ENCODE measurements around the gene MAK. TPM values are rescaled to one million over a fixed set of nuclear protein-coding genes. Genes with fewer than 3 reads are reported as not detected.

The MAK gene
- total RNA-seq, 1 donor: under 0.01 TPM

DNA sequence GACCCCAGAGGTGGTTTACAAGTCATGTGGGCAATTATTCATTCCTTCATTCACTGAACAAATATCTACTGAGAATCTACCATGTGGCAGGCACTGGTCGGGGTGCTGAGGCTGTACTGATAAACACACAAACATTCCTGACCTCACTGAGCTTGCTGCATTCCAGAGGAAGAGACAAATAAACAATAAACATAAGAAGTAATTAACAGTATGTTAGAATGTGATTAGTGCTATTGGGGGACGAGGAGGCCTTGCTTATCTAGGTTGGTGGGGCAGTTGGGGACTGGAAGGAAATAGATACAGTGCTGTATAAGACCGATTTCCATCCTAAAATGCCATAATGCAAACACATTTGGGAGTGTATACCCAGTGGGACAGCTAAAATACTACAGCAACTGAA lies 44.1 kb downstream of the MAK start:
- no peak overlapping the region for H3K4me3 ChIP-seq (ENCODE audit: insufficient read depth, low read length)
- no peak for DNase-seq (ENCODE audit: insufficient read length, low spot score, missing footprints)
- no peaks in the 10 kb centered on the region for H3K4me1 ChIP-seq (ENCODE audit: insufficient read depth, low read length)
- H3K27me3 ChIP-seq (ENCODE audit: insufficient read depth, low read length): no peaks in the 10 kb centered on the region
- no peak overlapping the region for H2AFZ ChIP-seq (ENCODE audit: low read length)
- TF ChIP-seq, protein P1, sequence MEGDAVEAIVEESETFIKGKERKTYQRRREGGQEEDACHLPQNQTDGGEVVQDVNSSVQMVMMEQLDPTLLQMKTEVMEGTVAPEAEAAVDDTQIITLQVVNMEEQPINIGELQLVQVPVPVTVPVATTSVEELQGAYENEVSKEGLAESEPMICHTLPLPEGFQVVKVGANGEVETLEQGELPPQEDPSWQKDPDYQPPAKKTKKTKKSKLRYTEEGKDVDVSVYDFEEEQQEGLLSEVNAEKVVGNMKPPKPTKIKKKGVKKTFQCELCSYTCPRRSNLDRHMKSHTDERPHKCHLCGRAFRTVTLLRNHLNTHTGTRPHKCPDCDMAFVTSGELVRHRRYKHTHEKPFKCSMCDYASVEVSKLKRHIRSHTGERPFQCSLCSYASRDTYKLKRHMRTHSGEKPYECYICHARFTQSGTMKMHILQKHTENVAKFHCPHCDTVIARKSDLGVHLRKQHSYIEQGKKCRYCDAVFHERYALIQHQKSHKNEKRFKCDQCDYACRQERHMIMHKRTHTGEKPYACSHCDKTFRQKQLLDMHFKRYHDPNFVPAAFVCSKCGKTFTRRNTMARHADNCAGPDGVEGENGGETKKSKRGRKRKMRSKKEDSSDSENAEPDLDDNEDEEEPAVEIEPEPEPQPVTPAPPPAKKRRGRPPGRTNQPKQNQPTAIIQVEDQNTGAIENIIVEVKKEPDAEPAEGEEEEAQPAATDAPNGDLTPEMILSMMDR (IDR thresholded peaks at IDR 0.05; ENCODE audit: extremely low read depth, low read depth, low read length): no peak
- no peak overlapping the region for H3K27ac ChIP-seq (ENCODE audit: low read depth, low read length)
- H3K9me3 ChIP-seq (ENCODE audit: low read depth, low read length): no peaks in the 10 kb centered on the region
- no peak overlapping the region for H3K4me2 ChIP-seq (ENCODE audit: insufficient read depth, low read length)
- H3K36me3 ChIP-seq (ENCODE audit: insufficient read depth, low read length): no peaks in the 10 kb centered on the region
- no peaks in the 10 kb centered on the region for H4K20me1 ChIP-seq (ENCODE audit: insufficient read depth, low read length)
- no peaks in the 10 kb centered on the region for H3K79me2 ChIP-seq (ENCODE audit: insufficient read depth, low read length)

GRCh38 chr6:10793695-10794094 lies 44.6 kb downstream of the MAK start:
- TF ChIP-seq, protein P1 (IDR thresholded peaks at IDR 0.05; ENCODE audit: extremely low read depth, low read depth, low read length): no peak

DNA sequence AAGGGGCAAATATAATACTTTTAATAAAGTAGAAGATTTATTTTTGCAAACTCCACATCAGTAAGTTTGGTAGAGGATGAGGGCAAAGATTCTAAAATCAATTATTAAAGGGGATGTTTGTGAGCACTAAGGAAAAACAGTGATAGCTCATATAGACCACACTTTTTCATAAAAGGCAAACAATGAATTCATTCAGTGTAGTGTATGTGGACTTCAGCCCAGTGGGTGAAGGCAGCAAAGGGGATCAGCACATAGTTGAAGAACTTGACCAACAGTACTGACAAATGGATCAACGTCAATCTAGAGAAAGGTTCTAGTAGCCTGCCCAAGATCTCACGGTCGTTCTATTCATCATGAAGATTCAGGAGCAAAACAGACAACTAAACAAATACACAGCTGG lies 45.3 kb downstream of the MAK start:
- Histone ChIP-seq H2AFZ (ENCODE audit: low read length) (no peak overlapping the region), H3K4me2 (ENCODE audit: insufficient read depth, low read length) (no peak overlapping the region), H3K4me1 (ENCODE audit: insufficient read depth, low read length) (no peaks in the 10 kb centered on the region), H3K79me2 (ENCODE audit: insufficient read depth, low read length) (no peaks in the 10 kb centered on the region), H4K20me1 (ENCODE audit: insufficient read depth, low read length) (no peaks in the 10 kb centered on the region), H3K27ac (ENCODE audit: low read depth, low read length) (no peak overlapping the region), H3K4me3 (ENCODE audit: insufficient read depth, low read length) (no peak overlapping the region), H3K27me3 (ENCODE audit: insufficient read depth, low read length) (no peaks in the 10 kb centered on the region), H3K9me3 (ENCODE audit: low read depth, low read length) (no peaks in the 10 kb centered on the region), H3K36me3 (ENCODE audit: insufficient read depth, low read length) (no peaks in the 10 kb centered on the region)
- DNase-seq (ENCODE audit: insufficient read length, low spot score, missing footprints): no peak
- TF ChIP-seq, protein P1 (IDR thresholded peaks at IDR 0.05; ENCODE audit: extremely low read depth, low read depth, low read length): no peak

More at GRCh38 chr6:10793695-10794094, 44.6 kb downstream of the MAK start:
- Histone ChIP-seq H3K27ac (ENCODE audit: low read depth, low read length) (no peak overlapping the region), H3K4me3 (ENCODE audit: insufficient read depth, low read length) (no peak overlapping the region), H3K4me1 (ENCODE audit: insufficient read depth, low read length) (no peaks in the 10 kb centered on the region), H4K20me1 (ENCODE audit: insufficient read depth, low read length) (no peaks in the 10 kb centered on the region), H2AFZ (ENCODE audit: low read length) (no peak overlapping the region), H3K27me3 (ENCODE audit: insufficient read depth, low read length) (no peaks in the 10 kb centered on the region), H3K9me3 (ENCODE audit: low read depth, low read length) (no peaks in the 10 kb centered on the region), H3K4me2 (ENCODE audit: insufficient read depth, low read length) (no peak overlapping the region), H3K79me2 (ENCODE audit: insufficient read depth, low read length) (no peaks in the 10 kb centered on the region), H3K36me3 (ENCODE audit: insufficient read depth, low read length) (no peaks in the 10 kb centered on the region)
- DNase-seq (ENCODE audit: insufficient read length, low spot score, missing footprints): no peak

DNA sequence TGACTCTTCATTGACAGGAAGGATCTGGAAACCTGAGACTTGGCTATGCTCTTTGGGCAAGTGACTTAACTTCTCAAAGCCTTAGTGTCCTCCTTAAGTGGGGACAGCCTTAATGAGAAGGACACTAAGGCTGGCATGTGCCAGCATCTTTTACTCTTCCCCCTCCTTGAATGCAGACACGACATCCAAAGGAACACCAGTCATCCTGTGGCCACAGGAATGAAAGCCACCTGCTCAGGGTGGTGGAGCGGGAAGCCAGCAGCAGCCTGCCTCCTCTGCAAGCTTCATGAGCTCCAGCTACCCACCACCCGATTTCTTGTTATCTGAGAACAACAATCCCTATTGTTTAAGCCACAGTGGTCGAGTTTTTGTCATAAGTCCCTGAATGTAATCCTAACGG lies 46.2 kb downstream of the MAK start:
- TF ChIP-seq, protein P1 (IDR thresholded peaks at IDR 0.05; ENCODE audit: extremely low read depth, low read depth, low read length): no peak
- H3K4me2 ChIP-seq (ENCODE audit: insufficient read depth, low read length): no peak overlapping the region
- DNase-seq (ENCODE audit: insufficient read length, low spot score, missing footprints): no peak

More for the DNA sequence above, 46.2 kb downstream of the MAK start:
- no peaks in the 10 kb centered on the region for H4K20me1 ChIP-seq (ENCODE audit: insufficient read depth, low read length)
- H3K79me2 ChIP-seq (ENCODE audit: insufficient read depth, low read length): no peaks in the 10 kb centered on the region
- no peaks in the 10 kb centered on the region for H3K36me3 ChIP-seq (ENCODE audit: insufficient read depth, low read length)
- H3K4me1 ChIP-seq (ENCODE audit: insufficient read depth, low read length): no peaks in the 10 kb centered on the region
- H3K27ac ChIP-seq (ENCODE audit: low read depth, low read length): no peak overlapping the region
- no peaks in the 10 kb centered on the region for H3K27me3 ChIP-seq (ENCODE audit: insufficient read depth, low read length)
- H3K9me3 ChIP-seq (ENCODE audit: low read depth, low read length): no peaks in the 10 kb centered on the region
- H3K4me3 ChIP-seq (ENCODE audit: insufficient read depth, low read length): no peak overlapping the region
- H2AFZ ChIP-seq (ENCODE audit: low read length): no peak overlapping the region
